ENCODE results near the gene SDK1. TPM values are rescaled to one million over a fixed set of nuclear protein-coding genes. Genes with fewer than 3 reads are reported as not detected.

SDK1 gene
- total RNA-seq, 2 donors from 2014 or later = 19.8 to 32.4 TPM

DNA sequence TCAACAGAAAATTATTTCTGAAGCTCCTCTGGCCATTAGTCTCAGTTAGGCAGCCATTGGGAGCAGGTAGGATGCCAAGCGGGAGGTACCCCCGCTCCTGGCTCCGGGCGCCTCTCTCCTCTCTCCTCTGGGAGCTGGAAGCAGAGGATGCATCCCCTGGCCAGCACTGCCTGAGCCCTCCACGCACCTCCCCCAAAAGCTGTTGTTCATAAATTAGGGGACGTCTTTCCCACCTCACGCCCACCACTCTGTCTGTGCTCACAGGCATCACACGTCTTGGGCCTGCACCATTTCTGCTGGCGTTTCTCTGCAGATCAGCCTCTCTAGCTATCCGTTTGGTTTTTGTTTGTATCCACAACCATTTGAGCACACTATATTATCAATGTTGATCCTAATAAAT, 772.0 kb downstream of the SDK1 start:
- DNase-seq (no peak), ATAC-seq (no peak)
- no peak overlapping the region for H3K27ac ChIP-seq
- H3K27me3 ChIP-seq = no peaks in the 10 kb centered on the region
- 86 to 90% methylated on average over 10 of the region's 10 CpGs for WGBS, 2 donors
- TF ChIP-seq POLR2A (IDR thresholded peaks at IDR 0.05) = no peak
- no peak for TF ChIP-seq CTCF (IDR thresholded peaks at IDR 0.05)
- intact Hi-C loops (cut with DNase I) = no loop called here
- no peaks in the 10 kb centered on the region for H3K9me3 ChIP-seq
- no peaks in the 10 kb centered on the region for H3K4me1 ChIP-seq
- H3K4me3 ChIP-seq = no peak overlapping the region
- no peaks in the 10 kb centered on the region for H3K36me3 ChIP-seq (replicated peaks in 1 of 2; ENCODE audit: insufficient read depth in 1 of 2, low read depth in 2 of 2)

DNA sequence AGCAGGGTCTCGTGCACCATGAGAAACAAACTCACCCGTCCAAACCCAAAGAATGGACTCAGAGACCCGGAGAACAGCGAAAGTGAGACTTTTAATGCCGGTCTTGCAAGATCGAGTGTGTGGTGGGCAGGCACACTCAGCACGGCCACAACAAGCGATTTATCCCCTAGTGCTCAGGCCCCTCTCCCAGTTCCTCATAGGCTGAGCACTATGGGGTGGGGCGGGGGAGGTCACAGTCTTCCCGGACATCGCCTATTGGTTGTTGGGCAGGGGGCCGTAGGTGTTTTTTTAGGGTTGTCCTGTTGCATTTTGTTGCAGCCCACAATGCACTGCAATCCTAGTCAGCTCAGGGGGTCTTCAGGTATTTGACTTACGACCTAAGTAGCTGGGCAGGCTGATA, 772.7 kb downstream of the SDK1 start:
- intact Hi-C loops (cut with DNase I) = no loop called here
- no peaks in the 10 kb centered on the region for H3K27me3 ChIP-seq
- no peaks in the 10 kb centered on the region for H3K36me3 ChIP-seq (replicated peaks in 1 of 2; ENCODE audit: insufficient read depth in 1 of 2, low read depth in 2 of 2)
- ATAC-seq (no peak), DNase-seq (no peak)
- no peaks in the 10 kb centered on the region for H3K9me3 ChIP-seq
- no peak overlapping the region for H3K4me3 ChIP-seq
- TF ChIP-seq CTCF (IDR thresholded peaks at IDR 0.05) = no peak
- no peak for TF ChIP-seq POLR2A (IDR thresholded peaks at IDR 0.05)
- no peak overlapping the region for H3K27ac ChIP-seq
- H3K4me1 ChIP-seq = no peaks in the 10 kb centered on the region
- 83 to 85% methylated on average over 12 of the region's 13 CpGs for WGBS, 2 donors

DNA sequence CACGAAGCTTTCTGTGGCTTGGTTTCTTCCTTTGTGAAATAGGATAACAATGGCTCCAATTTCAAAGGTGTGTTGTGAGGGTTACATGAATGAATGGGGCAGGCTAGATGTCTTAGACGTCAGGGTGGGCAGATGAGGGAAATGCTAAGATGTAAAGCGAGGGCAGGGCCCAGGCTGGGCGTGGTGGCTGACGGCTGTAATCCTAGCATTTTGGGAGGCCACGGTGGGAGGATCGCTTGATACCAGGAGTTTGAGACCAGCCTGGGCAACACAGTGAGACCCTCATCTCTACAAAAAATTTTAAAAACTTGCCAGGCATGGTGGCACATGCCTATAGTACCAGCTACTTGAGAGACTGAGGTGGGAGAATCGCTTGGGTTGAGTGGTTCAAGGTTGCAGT, 773.4 kb downstream of the SDK1 start:
- DNase-seq (no peak), ATAC-seq (no peak)
- H3K4me3 ChIP-seq = no peak overlapping the region
- no peaks in the 10 kb centered on the region for H3K4me1 ChIP-seq
- intact Hi-C loops (cut with DNase I) = no loop called here
- TF ChIP-seq POLR2A (IDR thresholded peaks at IDR 0.05) (no peak), CTCF (IDR thresholded peaks at IDR 0.05) (no peak)
- no peaks in the 10 kb centered on the region for H3K36me3 ChIP-seq (replicated peaks in 1 of 2; ENCODE audit: insufficient read depth in 1 of 2, low read depth in 2 of 2)
- H3K27me3 ChIP-seq = no peaks in the 10 kb centered on the region
- 87 to 93% methylated on average over 8 of the region's 8 CpGs for WGBS, 2 donors
- no peak overlapping the region for H3K27ac ChIP-seq
- H3K9me3 ChIP-seq = no peaks in the 10 kb centered on the region

- Histone ChIP-seq H3K27ac (no peak overlapping the region), H3K36me3 (replicated peaks in 1 of 2; ENCODE audit: insufficient read depth in 1 of 2, low read depth in 2 of 2) (no peaks in the 10 kb centered on the region), H3K4me1 (no peaks in the 10 kb centered on the region), H3K27me3 (no peaks in the 10 kb centered on the region), H3K4me3 (no peak overlapping the region), H3K9me3 (no peaks in the 10 kb centered on the region)
- DNase-seq (no peak), ATAC-seq (no peak)
- 95 to 98% methylated on average over 8 of the region's 8 CpGs for WGBS, 2 donors
- TF ChIP-seq POLR2A (IDR thresholded peaks at IDR 0.05) (no peak), CTCF (IDR thresholded peaks at IDR 0.05) (no peak)
- intact Hi-C loops (cut with DNase I) = no loop called here
These were observed 773.9 kb downstream of the SDK1 start for GRCh38 chr7:4074994-4075393.

- Histone ChIP-seq H3K27me3 (no peaks in the 10 kb centered on the region), H3K27ac (no peak overlapping the region), H3K9me3 (no peaks in the 10 kb centered on the region), H3K36me3 (replicated peaks in 1 of 2; ENCODE audit: insufficient read depth in 1 of 2, low read depth in 2 of 2) (no peaks in the 10 kb centered on the region), H3K4me3 (no peak overlapping the region), H3K4me1 (no peaks in the 10 kb centered on the region)
- ATAC-seq (no peak), DNase-seq (no peak)
- intact Hi-C loops (cut with DNase I) = no loop called here
- WGBS, 2 donors = 85 to 91% methylated on average over 19 of the region's 19 CpGs
- no peak for TF ChIP-seq POLR2A (IDR thresholded peaks at IDR 0.05)
- no peak for TF ChIP-seq CTCF (IDR thresholded peaks at IDR 0.05)
These were observed 775.7 kb downstream of the SDK1 start for GRCh38 chr7:4076701-4077294.

Data from body of pancreas (tissue), 4 donors.